Fibroblast of skin of scalp (primary cell): ENCODE results near the gene GUCA2A.

ENCODE experiments used
- DNase-seq: peaks from one replicate; pipeline ENCODE4 v3.0.0-alpha.2; 2013

The GUCA2A gene

DNA sequence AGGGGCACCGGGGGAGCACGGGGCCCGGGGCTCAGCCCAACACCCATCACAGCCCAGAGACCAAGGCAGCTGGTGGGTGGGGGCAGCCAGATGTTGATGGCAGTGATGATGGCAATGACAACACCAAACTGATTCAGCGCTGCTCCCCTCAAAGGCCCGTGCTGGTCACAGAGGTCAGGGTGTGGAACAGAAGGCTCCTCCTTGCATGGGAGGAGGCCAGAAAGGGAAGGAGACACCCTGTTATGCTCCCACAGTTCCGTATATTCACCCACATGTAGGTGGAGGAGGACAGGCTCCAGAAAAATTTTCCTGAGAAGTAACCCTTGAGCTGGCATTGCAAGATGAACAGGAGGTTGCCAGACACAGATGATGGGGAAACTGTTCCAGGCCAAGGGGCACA lies 10.9 kb downstream of the GUCA2A start:
- DNase-seq: no peak

DNA sequence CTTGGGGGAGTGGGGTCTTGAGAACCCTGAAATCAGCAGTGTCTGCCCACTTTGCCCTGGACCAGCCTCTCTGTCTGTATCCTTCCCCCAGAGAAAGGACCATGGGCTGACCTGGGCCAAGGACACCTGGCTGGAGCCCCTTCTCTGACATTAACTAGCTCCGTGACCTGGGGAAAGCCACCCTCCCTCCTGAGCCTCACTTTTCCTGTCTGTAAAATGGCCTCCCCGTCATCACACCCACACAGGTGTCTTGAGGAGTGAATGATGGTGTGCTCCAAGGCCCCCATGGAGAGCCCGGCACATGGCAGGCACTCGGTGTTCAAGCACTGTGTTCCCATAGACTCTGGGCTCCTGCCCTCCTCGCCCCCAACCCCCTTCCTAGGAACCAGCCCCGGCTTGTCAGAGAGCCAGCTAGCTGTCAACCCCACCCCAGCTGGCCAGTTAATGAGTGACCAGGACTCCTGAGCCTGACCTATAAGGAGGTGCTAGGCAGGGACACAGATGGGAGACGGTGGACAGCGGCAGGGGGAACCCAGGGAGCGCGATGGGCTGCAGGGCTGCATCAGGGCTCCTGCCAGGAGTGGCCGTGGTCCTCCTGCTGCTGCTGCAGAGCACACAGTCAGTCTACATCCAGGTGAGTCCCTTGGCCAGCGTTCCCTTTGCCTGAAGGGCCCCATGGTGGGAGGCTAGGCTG lies 11.5 kb downstream of the GUCA2A start, which contains the start of gene GUCA2B:
Gene GUCA2B, plus strand, starts transcription at position 504 of the 694 bp plus-strand sequence. Its CDS starts 41 bp downstream, at position 545.
- DNase-seq: no peak

DNA sequence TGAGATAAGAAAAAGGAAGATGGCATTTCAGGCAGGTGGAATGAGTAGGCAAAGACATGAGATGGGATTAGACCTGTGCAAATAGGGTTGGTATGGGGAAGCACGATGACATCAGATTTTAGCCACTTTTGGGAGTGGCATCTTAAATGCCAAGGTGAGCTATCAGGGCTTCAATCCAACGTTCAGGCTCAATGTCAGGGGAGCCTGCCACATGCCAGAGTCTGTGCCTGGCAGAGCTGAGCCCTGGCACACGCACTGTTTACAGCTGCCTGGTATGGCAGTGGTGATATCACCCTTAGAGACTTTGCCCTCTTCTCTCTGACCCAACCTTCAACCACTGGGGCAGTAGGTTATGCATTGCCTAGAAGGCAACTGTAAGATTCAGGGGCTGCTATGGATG lies 12.4 kb downstream of the GUCA2A start:
- no peak for DNase-seq

DNA sequence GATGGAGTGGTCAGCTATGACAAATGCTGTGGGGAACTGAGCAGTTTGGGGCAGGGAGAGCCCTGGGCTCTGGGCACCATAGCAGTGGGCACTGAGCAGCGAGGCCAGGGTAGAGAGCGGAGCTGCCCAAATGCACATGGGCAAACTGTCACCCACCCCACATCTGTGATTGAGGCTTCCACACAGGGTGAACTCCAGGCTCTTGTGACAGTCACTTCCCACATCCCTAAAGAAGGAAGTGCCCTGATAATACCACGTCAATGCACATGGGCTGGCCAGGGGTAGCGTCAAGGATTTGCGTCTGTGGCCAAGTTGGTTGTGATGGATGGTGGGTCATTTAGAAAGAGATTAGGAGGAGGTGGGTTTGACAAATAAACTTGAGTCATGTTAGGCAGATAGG lies 13.9 kb downstream of the GUCA2A start:
- no peak for DNase-seq

DNA sequence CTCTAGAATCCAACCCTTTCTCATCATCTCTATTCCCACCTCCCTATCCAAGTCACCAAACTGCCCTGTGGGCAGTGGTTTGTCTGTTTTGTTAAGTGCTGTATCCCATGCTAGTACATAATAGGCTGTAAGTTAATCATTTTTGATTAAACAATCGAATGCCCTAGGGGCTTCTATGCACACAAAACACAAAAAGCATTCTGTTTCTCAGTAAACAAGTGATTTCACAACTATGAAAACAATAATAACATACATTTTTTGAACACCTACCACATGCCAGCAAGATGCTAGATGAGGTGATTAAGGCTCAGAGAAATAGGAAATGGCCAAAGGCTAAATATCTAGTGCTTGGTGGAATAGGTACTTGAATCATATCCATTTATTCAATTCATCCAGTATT lies 16.4 kb downstream of the GUCA2A start:
- no peak for DNase-seq

DNA sequence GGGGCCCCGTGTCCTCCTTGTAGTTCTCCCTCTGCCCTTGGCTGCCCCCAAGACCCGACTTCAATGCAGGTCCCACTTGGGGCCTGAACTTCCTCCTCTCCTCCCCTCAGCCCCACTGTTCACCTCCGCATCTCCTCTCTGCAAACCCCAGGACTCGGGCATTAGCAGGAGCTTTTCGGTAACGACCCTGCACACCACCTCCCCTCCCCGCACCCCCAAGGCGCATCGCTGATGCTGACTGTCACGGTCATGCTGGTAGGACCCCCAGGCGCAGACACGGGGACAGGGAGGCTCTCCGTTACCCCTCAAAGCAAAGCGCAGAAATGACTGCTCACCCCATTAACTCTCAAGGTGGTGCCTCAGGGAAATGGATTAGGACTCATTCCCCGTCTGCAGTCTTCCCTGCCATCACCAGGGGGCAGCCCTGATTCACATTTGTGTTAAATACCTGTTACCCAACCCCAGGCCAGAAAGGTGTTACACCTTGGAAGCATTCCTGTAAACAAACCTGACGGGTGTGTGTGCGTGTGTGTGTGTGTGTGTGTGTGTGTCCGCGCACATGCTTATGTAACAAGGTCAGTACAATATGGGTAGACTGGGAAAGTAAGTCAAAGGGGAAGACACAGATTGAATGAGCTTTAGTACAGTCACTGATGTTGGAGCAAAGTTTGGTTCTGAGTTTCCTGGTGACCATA lies 17.8 kb downstream of the GUCA2A start:
- DNase-seq: peak; percentile 50

DNA sequence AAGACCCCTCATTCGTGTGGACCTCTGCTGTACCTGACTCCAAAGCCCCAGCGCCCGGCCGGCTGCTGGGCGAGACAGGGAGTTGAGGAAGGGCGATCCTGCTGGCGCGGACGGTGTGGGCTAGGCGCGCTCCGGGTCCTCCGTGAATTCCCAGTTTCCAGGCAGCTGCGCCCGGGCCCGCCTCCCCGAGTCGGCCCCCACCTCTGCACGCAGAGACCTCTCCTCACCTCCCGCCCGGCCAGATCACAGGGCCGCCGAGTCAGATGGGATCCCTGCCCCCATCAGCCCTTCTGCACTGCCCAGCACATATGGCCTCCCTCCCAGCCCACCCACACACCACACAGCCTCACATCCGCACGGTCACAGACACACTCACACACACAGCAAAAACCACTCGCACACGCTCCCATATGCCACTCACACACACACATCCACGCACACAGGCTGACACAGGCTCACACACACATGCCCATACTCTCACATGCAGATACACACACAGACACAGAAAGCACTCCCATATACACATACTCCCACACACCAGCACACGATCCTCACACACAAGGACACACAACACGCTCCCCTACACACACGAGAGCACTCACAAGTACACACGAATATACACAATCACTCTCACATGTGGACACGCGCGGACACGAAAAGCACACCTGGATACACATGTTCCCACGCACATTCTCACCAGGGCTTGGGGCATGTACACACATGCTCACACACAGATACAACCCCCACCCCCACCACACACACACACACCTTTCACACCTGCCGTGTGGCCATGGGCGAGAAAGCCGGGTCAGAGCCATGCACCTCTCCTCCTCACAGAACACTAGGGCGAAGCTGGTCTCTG lies 18.6 kb downstream of the GUCA2A start:
- no peak for DNase-seq

DNA sequence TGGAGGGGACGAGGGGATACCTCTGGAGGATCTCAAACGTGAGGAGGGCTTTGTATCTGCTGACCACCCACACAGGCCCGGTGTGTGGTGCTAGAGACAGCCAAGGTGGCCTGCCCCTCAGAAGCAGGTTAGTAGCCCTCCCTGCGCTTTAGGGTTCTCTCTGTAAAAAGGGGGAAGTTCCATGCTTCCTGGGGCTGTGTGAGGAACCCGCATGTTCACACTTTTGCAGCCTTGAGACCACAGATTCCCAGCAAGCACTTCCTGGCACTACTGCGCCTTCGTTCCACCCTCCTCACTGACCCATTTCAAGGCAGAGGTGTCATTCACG lies 19.2 kb downstream of the GUCA2A start:
- DNase-seq: no peak

DNA sequence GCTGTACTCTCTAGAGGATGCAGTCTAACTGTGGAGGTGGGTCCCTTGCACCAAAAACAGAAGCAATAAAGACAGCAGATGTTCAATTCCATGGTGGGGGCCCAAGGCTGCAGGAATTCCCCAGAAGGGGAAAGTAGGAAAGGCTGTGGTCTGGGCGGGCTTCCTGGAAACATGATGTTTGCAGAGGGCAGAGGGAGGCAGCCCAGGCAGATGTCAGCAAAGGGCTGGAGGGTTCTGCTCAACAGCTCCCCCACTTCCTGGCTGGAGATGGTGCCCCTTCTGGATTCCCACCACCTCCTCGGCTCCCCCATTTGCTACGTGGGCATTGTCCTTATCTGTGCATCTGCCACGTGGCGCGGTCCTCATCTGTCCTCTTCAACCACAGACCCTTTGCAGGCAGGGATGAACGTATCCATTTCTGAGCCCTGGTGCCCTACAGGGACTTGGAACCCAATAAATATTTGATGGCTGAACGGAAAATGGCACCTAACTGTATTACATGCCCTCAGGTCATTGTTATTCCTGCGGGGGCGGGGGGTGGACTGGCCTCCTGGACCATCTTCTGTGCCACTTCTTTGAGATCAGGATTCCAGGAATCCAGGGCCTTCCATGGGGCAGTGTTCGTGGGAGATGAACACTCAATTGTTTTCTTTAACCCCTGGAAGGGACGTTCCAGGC lies 19.7 kb downstream of the GUCA2A start:
- no peak for DNase-seq

DNA sequence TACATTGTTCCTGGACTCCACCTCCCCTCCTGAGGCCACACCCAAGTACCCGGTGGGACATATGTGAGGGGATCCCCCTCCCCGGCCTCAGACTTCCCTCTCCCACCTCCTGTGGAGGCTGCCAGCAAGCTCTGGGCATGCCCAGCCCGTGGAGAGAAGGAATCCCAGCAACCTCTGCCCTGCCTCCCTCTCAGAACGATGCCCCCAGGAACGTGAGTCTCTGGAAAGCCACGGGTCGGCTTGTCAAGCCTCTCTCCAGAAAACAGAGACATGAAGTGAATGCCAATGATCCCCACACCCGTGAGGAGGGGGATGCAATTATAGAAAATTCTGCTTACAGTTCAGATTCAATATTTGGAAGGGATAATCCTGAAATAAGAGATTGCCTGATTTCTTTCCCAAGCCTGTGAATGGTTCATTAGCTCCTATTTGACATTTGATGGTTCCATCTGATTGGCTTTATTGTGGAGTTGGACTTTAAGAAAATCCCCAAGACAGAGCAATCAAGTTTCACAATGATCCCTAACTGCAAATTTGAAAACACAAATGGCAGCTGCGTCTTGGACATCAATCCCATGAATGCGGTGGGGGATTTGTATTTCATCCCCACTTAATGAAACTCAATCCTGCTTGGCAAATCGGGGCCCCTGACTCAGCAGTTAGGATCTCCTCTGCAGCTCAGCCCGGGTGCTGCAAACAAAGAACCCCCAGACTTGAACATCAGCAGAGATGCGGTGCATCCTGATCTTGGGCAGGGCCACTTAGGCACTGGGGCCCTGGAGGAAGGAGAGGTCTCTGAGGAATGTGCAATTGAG lies 20.4 kb downstream of the GUCA2A start:
- no peak for DNase-seq

DNA sequence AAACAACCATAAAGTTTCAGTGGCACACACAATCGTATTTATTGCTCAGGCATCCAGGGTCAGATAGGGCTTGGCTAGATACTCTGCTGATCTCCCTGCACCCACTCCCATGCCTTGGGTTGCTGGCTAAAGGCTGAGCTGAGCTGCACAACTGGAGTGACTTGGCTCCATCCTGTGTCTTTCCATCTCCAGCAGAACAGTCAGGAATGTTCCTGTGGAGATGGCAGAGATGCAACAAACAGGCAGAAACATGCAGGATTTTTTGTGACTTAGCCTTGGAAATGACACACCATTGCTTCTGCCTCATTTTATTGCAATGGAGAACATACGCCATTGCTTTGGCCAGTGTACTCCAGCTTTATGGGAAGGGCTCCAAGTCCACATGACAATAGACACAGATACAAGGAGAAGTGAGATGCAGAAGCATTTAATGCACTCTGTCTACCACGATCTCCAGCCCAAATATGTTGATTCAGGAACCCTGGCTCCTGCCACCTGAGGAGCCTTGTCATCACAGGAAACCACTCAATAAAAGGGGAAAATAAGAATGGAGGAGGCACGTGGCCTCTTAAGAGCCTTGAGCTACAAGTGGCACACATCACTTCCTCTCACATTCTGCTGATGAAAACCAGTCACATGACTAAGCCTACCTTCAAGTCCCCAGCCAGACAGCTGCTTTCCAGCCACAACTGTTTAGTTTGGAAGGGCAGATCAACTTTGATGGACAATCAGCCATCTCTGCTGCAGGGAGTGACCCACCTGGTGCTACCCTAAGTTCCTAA lies 21.5 kb downstream of the GUCA2A start:
- no peak for DNase-seq

DNA sequence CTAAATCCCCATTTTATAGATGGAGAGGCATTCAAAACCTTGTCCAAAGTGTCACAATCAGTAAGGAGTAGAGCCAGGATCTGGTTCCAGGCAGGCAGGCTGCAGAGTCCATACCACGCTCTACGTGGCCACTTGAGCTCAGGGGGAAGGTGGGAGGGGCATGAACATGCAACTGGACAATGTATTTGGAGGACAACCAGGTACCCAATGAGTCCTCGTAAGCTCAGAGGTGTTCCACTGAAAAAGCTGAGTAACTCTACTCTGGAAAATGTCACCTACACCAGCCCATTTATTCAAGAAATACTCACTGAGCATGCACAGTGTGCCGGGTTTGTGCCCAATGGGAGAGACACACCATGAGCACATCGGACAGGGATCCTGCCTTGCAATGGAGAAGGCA lies 22.6 kb downstream of the GUCA2A start:
- no peak for DNase-seq

DNA sequence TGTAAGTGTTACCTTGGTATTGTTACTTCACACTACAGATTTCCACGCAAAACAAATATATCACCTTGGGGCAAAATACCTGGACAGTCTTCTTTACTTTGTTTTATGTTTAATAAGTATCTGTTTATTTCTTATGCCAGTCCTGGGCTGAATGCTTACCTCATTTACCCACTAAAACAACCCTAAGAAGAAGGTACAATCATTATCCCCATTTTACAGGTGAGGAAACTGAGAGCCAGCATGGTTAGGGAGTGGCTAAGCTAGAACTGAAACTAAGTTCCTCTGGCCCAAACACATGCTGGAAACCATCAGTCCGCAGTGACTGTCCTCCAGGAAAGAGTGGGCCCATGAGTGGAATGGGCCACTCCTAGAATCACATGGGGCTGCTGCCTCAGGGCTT lies 24.4 kb downstream of the GUCA2A start:
- DNase-seq: no peak

DNA sequence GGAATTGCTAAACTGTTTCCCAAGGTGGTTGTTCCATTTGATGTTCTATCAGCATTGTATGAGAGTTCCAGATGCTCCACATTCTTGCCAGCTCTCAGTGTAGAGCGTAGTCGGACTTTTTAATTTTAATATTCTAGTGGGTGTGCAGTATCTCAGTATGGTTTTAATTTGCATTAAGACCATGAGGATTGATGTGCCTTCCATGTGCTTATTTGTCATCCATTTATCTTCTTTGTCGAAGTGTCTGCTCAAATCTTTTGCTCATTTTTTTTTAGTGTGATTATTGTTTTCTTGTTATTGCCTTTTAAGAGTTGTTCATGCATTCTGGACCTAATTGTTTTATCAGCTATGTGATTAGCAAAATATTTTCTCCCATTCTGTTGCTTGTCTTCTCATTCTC lies 25.1 kb downstream of the GUCA2A start:
- DNase-seq: no peak

DNA sequence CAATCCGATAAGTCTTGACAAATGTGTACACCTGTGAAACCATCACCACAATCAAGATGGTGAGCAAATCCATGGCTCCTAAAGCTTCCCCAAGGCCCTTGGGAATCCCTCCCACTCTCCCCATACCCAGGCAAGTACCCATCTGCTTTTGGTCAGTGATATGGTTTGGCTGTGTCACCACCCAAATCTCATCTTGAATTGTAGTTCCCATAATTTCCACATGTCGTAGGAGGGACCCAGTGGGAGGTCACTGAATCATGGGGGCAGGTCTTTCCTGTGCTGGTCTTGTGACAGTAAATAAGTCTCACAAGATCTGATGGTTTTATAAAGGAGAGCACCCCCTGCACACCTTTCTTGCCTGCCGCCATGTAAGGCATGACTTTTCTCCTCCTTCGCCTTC lies 26.0 kb downstream of the GUCA2A start:
- DNase-seq: no peak

DNA sequence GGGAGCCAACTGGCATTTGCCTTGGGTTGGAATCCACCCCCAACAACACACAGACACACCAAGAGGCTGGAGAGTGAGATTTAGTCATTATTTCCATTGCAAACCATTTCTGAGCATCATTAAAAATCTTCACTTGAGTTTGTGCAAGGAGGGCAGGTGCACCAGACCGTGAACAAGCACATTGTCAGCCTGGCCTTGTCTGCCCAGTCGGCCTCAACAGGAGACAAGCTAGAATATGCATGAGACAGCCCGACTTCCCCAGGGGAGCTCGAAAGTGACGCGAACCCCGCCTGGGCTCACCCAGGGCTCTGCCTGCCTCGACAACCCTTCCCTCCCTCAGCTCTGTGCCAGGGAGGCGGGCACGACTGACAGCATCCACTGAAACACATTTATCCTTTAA lies 26.8 kb downstream of the GUCA2A start:
- no peak for DNase-seq

DNA sequence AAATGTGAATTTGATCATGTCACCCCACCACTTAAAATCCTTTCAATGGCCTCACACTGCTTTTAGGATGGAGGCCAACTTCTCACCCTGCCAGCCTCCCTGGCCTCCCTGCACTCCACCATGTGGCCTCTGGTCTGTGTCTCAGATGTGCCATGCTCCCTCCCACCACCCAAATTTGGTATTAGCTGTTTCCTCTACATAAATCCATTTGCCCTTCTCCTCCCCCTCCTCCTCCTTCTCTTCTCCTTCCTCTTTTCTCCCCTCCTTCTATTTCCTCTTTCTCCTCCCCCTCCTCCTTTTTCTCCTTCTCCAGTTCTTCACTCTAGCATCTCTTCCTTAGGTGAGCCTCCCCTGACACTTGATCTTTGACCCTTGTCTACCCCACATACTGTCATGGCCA lies 28.1 kb downstream of the GUCA2A start:
- DNase-seq: no peak

DNA sequence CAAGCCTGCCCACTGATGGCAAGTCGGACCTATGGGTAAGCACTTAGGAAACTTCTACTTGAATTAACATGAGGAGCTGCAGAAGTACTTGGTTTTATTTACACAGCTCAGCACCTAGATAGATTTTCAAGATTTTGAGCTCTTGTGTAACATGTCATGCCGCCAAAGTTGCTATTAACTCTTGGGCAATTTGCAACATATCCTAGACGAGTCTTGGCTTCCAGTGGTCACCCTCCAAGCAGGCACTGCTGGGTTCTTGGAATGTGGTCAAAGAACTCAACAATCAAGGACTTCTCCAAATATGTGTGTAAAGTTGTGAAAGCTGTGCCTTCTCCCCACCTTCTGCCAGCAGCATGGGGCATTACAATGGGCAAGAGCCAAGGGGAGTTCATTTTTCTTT lies 29.1 kb downstream of the GUCA2A start:
- DNase-seq: no peak

DNA sequence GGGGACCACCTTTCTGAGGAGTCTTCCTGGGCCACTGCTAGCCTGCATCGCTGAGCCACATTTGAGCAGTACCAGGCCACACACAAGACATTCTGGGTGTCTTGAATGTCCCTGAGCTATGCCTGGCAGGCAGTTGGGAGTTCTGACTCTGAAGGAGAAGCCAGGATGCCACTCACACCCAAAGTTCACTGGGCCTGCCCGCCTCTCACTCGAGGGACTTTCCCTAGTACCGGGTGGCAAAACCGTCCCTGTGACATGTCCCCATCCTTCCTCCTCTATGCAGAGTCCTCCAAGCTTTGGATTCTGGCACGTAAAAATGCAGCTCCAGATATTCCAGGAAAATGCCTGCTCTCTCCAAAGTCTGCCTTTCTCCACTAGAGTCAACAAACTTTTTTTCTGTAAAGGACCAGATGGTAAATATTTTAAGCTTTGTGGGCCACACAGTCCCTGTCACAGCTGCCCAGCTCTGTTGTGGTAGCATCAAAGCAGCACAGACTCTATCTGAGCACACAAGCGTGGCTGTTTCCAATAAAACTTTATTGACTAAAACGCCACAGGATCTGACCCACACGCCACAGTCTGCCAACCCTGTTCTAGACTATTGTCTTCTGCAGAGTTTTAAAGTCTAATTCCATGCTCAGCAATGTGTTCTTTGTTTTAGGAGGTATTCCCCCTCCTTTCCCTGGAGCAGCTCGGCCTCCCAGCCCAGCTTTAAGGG lies 30.6 kb downstream of the GUCA2A start:
- no peak for DNase-seq

DNA sequence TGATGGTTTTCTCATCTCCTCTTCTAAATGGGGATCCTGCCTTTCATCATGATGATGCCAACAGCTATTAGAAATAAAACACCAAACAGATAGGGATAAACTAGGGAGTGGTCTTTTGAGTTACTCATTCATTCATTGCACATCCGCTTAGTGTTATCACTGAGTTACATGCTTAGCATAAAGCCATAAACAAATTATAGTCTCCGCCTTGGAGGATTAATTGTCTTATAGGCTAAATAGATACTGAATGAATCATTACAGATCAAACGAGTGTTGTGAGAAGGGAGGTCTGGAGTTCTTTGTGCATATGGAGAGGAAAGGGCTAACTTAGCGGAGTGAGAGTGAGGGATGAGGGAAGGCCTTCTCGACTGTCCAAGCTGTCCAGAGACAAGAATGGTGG lies 31.2 kb downstream of the GUCA2A start:
- no peak for DNase-seq
